Tibial nerve (tissue), 4 donors: ENCODE data around the gene CGN. TPM values are rescaled to one million over a fixed set of nuclear protein-coding genes. Genes with fewer than 3 reads are reported as not detected.

Experiments
- DNase-seq, 2 donors: peaks; one replicate each; pipeline ENCODE4 v3.0.0-alpha.2; 2019; ENCODE audit warnings: low spot score in 2 of 2
- H3K27ac ChIP-seq, 4 donors: fragments of 200-600 bp; sonication (generic) in 3 of 4; one replicate each; pipeline ENCODE4 v1.5.1; 2017 to 2019; ENCODE audit warnings: mild to moderate bottlenecking in 1 of 4
- H3K27me3 ChIP-seq, 2 donors: fragments of 200-600 bp; sonication (generic) in 1 of 2; one replicate each; pipeline versions ENCODE4 v1.5.1 to v1.6.0; 2017 to 2019
- H3K36me3 ChIP-seq, 3 donors: fragments of 200-600 bp; sonication (generic); one replicate each; pipeline ENCODE4 v1.5.1; 2018 to 2019
- H3K4me1 ChIP-seq, 4 donors: fragments of 200-600 bp; sonication (generic) in 3 of 4; one replicate each; pipeline ENCODE4 v1.5.1; 2017 to 2019
- H3K4me3 ChIP-seq, 4 donors: fragments of 200-600 bp; sonication (generic) in 3 of 4; one replicate each; pipeline ENCODE4 v1.5.1; 2017 to 2019; ENCODE audit warnings: mild to moderate bottlenecking in 1 of 4, moderate library complexity in 1 of 4
- H3K9me3 ChIP-seq, 4 donors: fragments of 200-600 bp; sonication (generic) in 3 of 4; one replicate each; pipeline ENCODE4 v1.5.1; 2017 to 2019
- CTCF ChIP-seq, 5 experiments: fragments of 200-600 bp in 3 of 5; fragments of 450-650 bp in 2 of 5; sonication (generic) in 3 of 5; IDR thresholded peaks; one replicate each; pipeline ENCODE4 v1.5.1; 2016 to 2019; ENCODE audit warnings: antibody characterized with exemption in 5 of 5, mild to moderate bottlenecking in 3 of 5, moderate library complexity in 2 of 5
- EP300 ChIP-seq, 2 donors: sonication (generic); formaldehyde crosslinking; IDR thresholded peaks; one replicate each; pipeline ENCODE4 v1.6.1; 2017; ENCODE audit warnings: antibody characterized with exemption in 2 of 2, mild to moderate bottlenecking in 1 of 2
- POLR2A ChIP-seq, 2 donors: fragments of 450-650 bp; IDR thresholded peaks; one replicate each; pipeline ENCODE4 v1.6.1; 2017; ENCODE audit warnings: antibody characterized with exemption in 2 of 2, mild to moderate bottlenecking in 2 of 2, moderate library complexity in 2 of 2
- WGBS, 2 donors: methylation state at CpG; one replicate each; pipeline ENCODE4 v1.1.5; 2018; 5-methylcytosine and 5-hydroxymethylcytosine counted together
- total RNA-seq, 4 donors: library from RNA; depleted of rRNA; stranded (reverse); fragments of >200 nt; gene quantifications; one replicate each; pipeline ENCODE4 v1.1.0, GENCODE V29; 2016

CGN gene
- total RNA-seq, 4 donors from 2014 or later: 0.63 to 4.9 (median 2.0) TPM

- Histone ChIP-seq H3K4me3 (no peak overlapping the region), H3K27me3 (no peaks in the 10 kb centered on the region), H3K27ac (no peak overlapping the region), H3K36me3 (peaks cover 0 to 32% (median 3%) of the 10 kb centered on the region in 3 donors), H3K9me3 (no peaks in the 10 kb centered on the region), H3K4me1 (no peaks in the 10 kb centered on the region)
- DNase-seq: no peak
- TF ChIP-seq EP300 (IDR thresholded peaks at IDR 0.05) (no peak), POLR2A (IDR thresholded peaks at IDR 0.05) (no peak), CTCF (IDR thresholded peaks at IDR 0.05) (no peak)
- 39 to 66% methylated on average over 2 of the region's 2 CpGs for WGBS, 2 donors
These were observed 52.2 kb downstream of the CGN start for GRCh38 chr1:151563376-151563775.

- Histone ChIP-seq H3K36me3 (peaks cover 0 to 51% (median 3%) of the 10 kb centered on the region in 3 donors), H3K27me3 (no peaks in the 10 kb centered on the region), H3K27ac (no peak overlapping the region), H3K9me3 (no peaks in the 10 kb centered on the region), H3K4me1 (no peaks in the 10 kb centered on the region), H3K4me3 (no peak overlapping the region)
- 38 to 47% methylated on average over 5 of the region's 5 CpGs for WGBS, 2 donors
- TF ChIP-seq POLR2A (IDR thresholded peaks at IDR 0.05) (no peak), EP300 (IDR thresholded peaks at IDR 0.05) (no peak), CTCF (IDR thresholded peaks at IDR 0.05) (no peak)
- DNase-seq: no peak
These were observed 54.5 kb downstream of the CGN start for GRCh38 chr1:151565502-151566189.

- WGBS, 2 donors: 77 to 81% methylated on average over 3 of the region's 3 CpGs
- H3K4me1 ChIP-seq: no peaks in the 10 kb centered on the region
- H3K4me3 ChIP-seq: no peak overlapping the region
- H3K27ac ChIP-seq: no peak overlapping the region
- H3K27me3 ChIP-seq: no peaks in the 10 kb centered on the region
- H3K36me3 ChIP-seq: peaks cover 0 to 66% (median 3%) of the 10 kb centered on the region in 3 donors
- H3K9me3 ChIP-seq: no peaks in the 10 kb centered on the region
- no peak for TF ChIP-seq EP300 (IDR thresholded peaks at IDR 0.05)
- TF ChIP-seq POLR2A (IDR thresholded peaks at IDR 0.05): no peak
- DNase-seq: no peak
These were observed 57.5 kb downstream of the CGN start for GRCh38 chr1:151568626-151569088.

GRCh38 chr1:151570819-151571218, 59.6 kb downstream of the CGN start:
- TF ChIP-seq EP300 (IDR thresholded peaks at IDR 0.05) (no peak), POLR2A (IDR thresholded peaks at IDR 0.05) (no peak), CTCF (IDR thresholded peaks at IDR 0.05) (no peak)
- no peaks in the 10 kb centered on the region for H3K27me3 ChIP-seq
- H3K27ac ChIP-seq: no peak overlapping the region
- H3K4me3 ChIP-seq: no peak overlapping the region
- no peaks in the 10 kb centered on the region for H3K9me3 ChIP-seq
- H3K4me1 ChIP-seq: no peaks in the 10 kb centered on the region
- H3K36me3 ChIP-seq: peaks cover 0 to 65% (median 0%) of the 10 kb centered on the region in 3 donors
- no peak for DNase-seq
- WGBS, 2 donors: 84 to 100% methylated on average over 1 of the region's 1 CpG

- DNase-seq: no peak
- no peak overlapping the region for H3K27ac ChIP-seq
- no peaks in the 10 kb centered on the region for H3K27me3 ChIP-seq
- no peaks in the 10 kb centered on the region for H3K4me1 ChIP-seq
- H3K9me3 ChIP-seq: no peaks in the 10 kb centered on the region
- peaks cover 0 to 67% (median 0%) of the 10 kb centered on the region in 3 donors for H3K36me3 ChIP-seq
- WGBS, 2 donors: 83 to 84% methylated on average over 12 of the region's 12 CpGs
- H3K4me3 ChIP-seq: no peak overlapping the region
- TF ChIP-seq EP300 (IDR thresholded peaks at IDR 0.05): no peak
- TF ChIP-seq CTCF (IDR thresholded peaks at IDR 0.05): no peak
- no peak for TF ChIP-seq POLR2A (IDR thresholded peaks at IDR 0.05)
These were observed 63.7 kb downstream of the CGN start for GRCh38 chr1:151574575-151575529.
